PC-3 (cell line): ENCODE results near the gene LAMB4. TPM values are rescaled to one million over a fixed set of nuclear protein-coding genes. Genes with fewer than 3 reads are reported as not detected.

Experiments
- ATAC-seq: fragments of 200-7000 bp; cut with Tn5 transposase; 2 replicates; pipeline ENCODE4 v1.9.1; 2020; ENCODE audit warnings: mild to moderate bottlenecking, moderate library complexity
- Bru-seq: library from RNA; stranded (reverse); fragments of 400-500 nt; gene quantifications from one replicate; lab custom pipeline; 2021; lab: Mats Ljungman, UMichigan
- BruChase-seq, 2 experiments: library from RNA; stranded (reverse); fragments of 400-500 nt; gene quantifications; one replicate each; lab custom pipeline; 2021; lab: Mats Ljungman, UMichigan
- BruUV-seq: library from RNA; stranded (reverse); fragments of 400-500 nt; replicated peaks from 2 replicates; lab custom pipeline; 2021; lab: Mats Ljungman, UMichigan
- CTCF ChIA-PET: fragments of 300-600 bp; sonication (Branson Sonifier 250); formaldehyde crosslinking; loops from one replicate; lab custom pipeline; 2022; ENCODE audit warnings: antibody characterized with exemption; lab: Charles Lee
- POLR2A ChIA-PET: fragments of 300-600 bp; sonication (Branson Sonifier 250); formaldehyde crosslinking; loops from one replicate; lab custom pipeline; 2022; ENCODE audit warnings: antibody characterized with exemption; ENCODE audit not compliant: unreplicated experiment; lab: Charles Lee
- DNase-seq: peaks from one replicate; pipeline ENCODE4 v3.0.0-alpha.2; 2015
- H2AFZ ChIP-seq: fragments of 300-600 bp; sonication (generic); 2 replicates; pipeline ENCODE4 v1.6.0; 2016; ENCODE audit warnings: antibody characterized with exemption, low read length
- H3F3A ChIP-seq: fragments of 300-600 bp; sonication (generic); one replicate; pipeline ENCODE4 v1.6.0; 2017; ENCODE audit warnings: antibody characterized with exemption, low read length, control low read depth, mild to moderate bottlenecking; ENCODE audit not compliant: unreplicated experiment
- H3K27ac ChIP-seq: fragments of 300-600 bp; sonication (generic); 2 replicates; pipeline ENCODE4 v1.5.1; 2016; ENCODE audit warnings: mild to moderate bottlenecking, low read length
- H3K27me3 ChIP-seq: fragments of 300-600 bp; sonication (generic); 2 replicates; pipeline ENCODE4 v1.6.1; 2016; ENCODE audit warnings: low read length, mixed read lengths
- H3K36me3 ChIP-seq: fragments of 300-600 bp; sonication (generic); 2 replicates; pipeline ENCODE4 v1.6.1; 2016; ENCODE audit warnings: low read depth, mixed run types, low read length, mixed read lengths
- H3K4me1 ChIP-seq: fragments of 300-600 bp; sonication (generic); 2 replicates; pipeline ENCODE4 v1.5.1; 2016; ENCODE audit warnings: low read length; ENCODE audit not compliant: insufficient read depth
- H3K4me2 ChIP-seq: fragments of 300-600 bp; sonication (generic); 2 replicates; pipeline ENCODE4 v1.6.0; 2016; ENCODE audit warnings: low read length
- H3K4me3 ChIP-seq: fragments of 300-600 bp; sonication (generic); 2 replicates; pipeline ENCODE4 v1.5.1; 2016; ENCODE audit warnings: mild to moderate bottlenecking, low read length, mixed read lengths
- H3K79me2 ChIP-seq: fragments of 300-600 bp; sonication (generic); 2 replicates; pipeline ENCODE4 v1.6.1; 2017; ENCODE audit warnings: low read length, mixed read lengths
- H3K9ac ChIP-seq: fragments of 300-600 bp; sonication (generic); 2 replicates; pipeline ENCODE4 v1.6.0; 2016; ENCODE audit warnings: mild to moderate bottlenecking, low read length
- H3K9me2 ChIP-seq: fragments of 300-600 bp; sonication (generic); replicated peaks from 2 replicates; pipeline ENCODE4 v1.6.1; 2016; ENCODE audit warnings: mixed run types, low read length, mixed read lengths
- H3K9me3 ChIP-seq: fragments of 300-600 bp; sonication (generic); 2 replicates; pipeline ENCODE4 v1.6.1; 2016; ENCODE audit warnings: low read length, mixed read lengths
- H4K20me1 ChIP-seq: fragments of 300-600 bp; sonication (generic); 2 replicates; pipeline ENCODE4 v1.6.1; 2016; ENCODE audit warnings: low read length, mixed read lengths
- EZH2 ChIP-seq: fragments of 300-600 bp; sonication (generic); IDR thresholded peaks from one replicate; pipeline ENCODE4 v1.6.1; 2017; ENCODE audit warnings: antibody characterized with exemption, mild to moderate bottlenecking, low read length; ENCODE audit not compliant: unreplicated experiment
- EZH2phosphoT487 ChIP-seq: fragments of 300-600 bp; sonication (generic); IDR thresholded peaks from 2 replicates; pipeline ENCODE4 v1.6.1; 2018; ENCODE audit warnings: mild to moderate bottlenecking, antibody characterized with exemption, low read length, borderline replicate concordance
- intact Hi-C: fragments of 100-400 bp; cut with micrococcal nuclease; formaldehyde crosslinking; loops from 2 replicates; pipeline ENCODE4 v1.9.0; 2023
- long read RNA-seq: library from polyadenylated mRNA; unstranded; transcript quantifications from one replicate; pipeline ENCODE4 v2.0.0, GENCODE V29; 2021; ENCODE audit not compliant: unreplicated experiment
- total RNA-seq: library from RNA; depleted of rRNA; stranded (reverse); fragments of >200 nt; gene quantifications from 2 replicates; pipeline ENCODE4 v1.2.3, GENCODE V29; 2014; rRNA removed
- TF ChIP-seq, protein P1 (sequence below): fragments of 300-600 bp; sonication (generic); conservative IDR thresholded peaks from 2 replicates; pipeline ENCODE4 v1.5.1; 2017; ENCODE audit warnings: antibody characterized with exemption, low read depth, mild to moderate bottlenecking, low read length

The LAMB4 gene, protein sequence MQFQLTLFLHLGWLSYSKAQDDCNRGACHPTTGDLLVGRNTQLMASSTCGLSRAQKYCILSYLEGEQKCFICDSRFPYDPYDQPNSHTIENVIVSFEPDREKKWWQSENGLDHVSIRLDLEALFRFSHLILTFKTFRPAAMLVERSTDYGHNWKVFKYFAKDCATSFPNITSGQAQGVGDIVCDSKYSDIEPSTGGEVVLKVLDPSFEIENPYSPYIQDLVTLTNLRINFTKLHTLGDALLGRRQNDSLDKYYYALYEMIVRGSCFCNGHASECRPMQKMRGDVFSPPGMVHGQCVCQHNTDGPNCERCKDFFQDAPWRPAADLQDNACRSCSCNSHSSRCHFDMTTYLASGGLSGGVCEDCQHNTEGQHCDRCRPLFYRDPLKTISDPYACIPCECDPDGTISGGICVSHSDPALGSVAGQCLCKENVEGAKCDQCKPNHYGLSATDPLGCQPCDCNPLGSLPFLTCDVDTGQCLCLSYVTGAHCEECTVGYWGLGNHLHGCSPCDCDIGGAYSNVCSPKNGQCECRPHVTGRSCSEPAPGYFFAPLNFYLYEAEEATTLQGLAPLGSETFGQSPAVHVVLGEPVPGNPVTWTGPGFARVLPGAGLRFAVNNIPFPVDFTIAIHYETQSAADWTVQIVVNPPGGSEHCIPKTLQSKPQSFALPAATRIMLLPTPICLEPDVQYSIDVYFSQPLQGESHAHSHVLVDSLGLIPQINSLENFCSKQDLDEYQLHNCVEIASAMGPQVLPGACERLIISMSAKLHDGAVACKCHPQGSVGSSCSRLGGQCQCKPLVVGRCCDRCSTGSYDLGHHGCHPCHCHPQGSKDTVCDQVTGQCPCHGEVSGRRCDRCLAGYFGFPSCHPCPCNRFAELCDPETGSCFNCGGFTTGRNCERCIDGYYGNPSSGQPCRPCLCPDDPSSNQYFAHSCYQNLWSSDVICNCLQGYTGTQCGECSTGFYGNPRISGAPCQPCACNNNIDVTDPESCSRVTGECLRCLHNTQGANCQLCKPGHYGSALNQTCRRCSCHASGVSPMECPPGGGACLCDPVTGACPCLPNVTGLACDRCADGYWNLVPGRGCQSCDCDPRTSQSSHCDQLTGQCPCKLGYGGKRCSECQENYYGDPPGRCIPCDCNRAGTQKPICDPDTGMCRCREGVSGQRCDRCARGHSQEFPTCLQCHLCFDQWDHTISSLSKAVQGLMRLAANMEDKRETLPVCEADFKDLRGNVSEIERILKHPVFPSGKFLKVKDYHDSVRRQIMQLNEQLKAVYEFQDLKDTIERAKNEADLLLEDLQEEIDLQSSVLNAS (N-terminal part only)
- total RNA-seq (0.04 TPM in 1 of 2 replicates, not detected in the other), Bru-seq, nascent RNA (percentile 1 among the genes with signal in this experiment), BruChase-seq, experiment 1, labeled RNA remaining after a 6-hour chase (percentile 2 among the genes with signal in this experiment), BruChase-seq, experiment 2, labeled RNA remaining after a 2-hour chase (percentile 5 among the genes with signal in this experiment)
- long read RNA-seq, result 0 reads

- BruUV-seq, result no TSS peak
- no peak for DNase-seq
- intact Hi-C loops, result no loop called here
- Histone ChIP-seq H3K79me2 (no peaks in the 10 kb centered on the region), H3K9me3 (no peaks in the 10 kb centered on the region), H3K9ac (no peak within 1 kb of the TSS), H2AFZ (0 out of 2 replicates have a peak within 1 kb of the TSS, but pooled peaks have one; percentile 28), H3K9me2 (no peaks in the 10 kb centered on the region), H3K27me3 (no peaks in the 10 kb centered on the region), H3F3A (no peaks in the 10 kb centered on the region), H3K27ac (no peak within 1 kb of the TSS), H3K36me3 (no peaks in the 10 kb centered on the region), H3K4me2 (peak within 1 kb of the TSS; percentile 16; the same call in 1 of the 2 replicates), H3K4me1 (0 out of 2 replicates have a peak, but pooled peaks cover 4% of the 10 kb centered on the region), H3K4me3 (no peak within 1 kb of the TSS), H4K20me1 (no peaks in the 10 kb centered on the region)
- POLR2A ChIA-PET, result no interaction called here
- CTCF ChIA-PET, result interaction anchor here (0.5 kb wide), 1 partner anchor 17 kb away, joined by 4 read pairs; no protein-coding TSS in a partner anchor
- ATAC-seq, result no peak
- TF ChIP-seq, protein P1, sequence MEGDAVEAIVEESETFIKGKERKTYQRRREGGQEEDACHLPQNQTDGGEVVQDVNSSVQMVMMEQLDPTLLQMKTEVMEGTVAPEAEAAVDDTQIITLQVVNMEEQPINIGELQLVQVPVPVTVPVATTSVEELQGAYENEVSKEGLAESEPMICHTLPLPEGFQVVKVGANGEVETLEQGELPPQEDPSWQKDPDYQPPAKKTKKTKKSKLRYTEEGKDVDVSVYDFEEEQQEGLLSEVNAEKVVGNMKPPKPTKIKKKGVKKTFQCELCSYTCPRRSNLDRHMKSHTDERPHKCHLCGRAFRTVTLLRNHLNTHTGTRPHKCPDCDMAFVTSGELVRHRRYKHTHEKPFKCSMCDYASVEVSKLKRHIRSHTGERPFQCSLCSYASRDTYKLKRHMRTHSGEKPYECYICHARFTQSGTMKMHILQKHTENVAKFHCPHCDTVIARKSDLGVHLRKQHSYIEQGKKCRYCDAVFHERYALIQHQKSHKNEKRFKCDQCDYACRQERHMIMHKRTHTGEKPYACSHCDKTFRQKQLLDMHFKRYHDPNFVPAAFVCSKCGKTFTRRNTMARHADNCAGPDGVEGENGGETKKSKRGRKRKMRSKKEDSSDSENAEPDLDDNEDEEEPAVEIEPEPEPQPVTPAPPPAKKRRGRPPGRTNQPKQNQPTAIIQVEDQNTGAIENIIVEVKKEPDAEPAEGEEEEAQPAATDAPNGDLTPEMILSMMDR, result no peak
- no peak for TF ChIP-seq EZH2phosphoT487
These were observed at the start of gene LAMB4 for GRCh38 chr7:108130261-108130660. Gene LAMB4, minus strand, starts transcription at chr7:108130361. Its CDS starts 7,197 bp downstream, at chr7:108123164.

DNA sequence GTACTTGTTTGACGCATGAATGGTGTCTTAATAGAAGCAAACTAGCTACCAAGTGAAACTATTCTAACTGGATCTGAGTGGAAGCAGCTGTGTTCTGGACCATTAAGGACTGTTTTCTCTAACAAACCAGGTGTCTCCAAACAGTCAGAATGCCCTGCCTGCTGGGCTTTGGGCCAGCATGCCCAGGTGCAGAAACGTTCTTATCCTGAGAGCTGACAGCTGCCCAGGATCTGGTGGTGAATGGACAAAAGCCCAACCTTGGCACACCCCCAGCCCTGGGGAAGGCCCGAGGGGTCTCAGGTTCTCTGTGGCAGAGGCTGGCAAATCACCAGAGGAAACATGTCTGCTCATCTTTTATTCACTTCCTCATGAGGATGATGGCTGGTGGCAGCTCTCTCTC is 48.2 kb upstream of the LAMB4 start:
- BruUV-seq, result no TSS peak
- TF ChIP-seq, protein P1, result no peak
- TF ChIP-seq EZH2phosphoT487, result no peak
- no peak for TF ChIP-seq EZH2
- no peak overlapping the region for H2AFZ ChIP-seq
- no peak overlapping the region for H3K4me3 ChIP-seq
- ATAC-seq (no peak), DNase-seq (no peak)
- no peaks in the 10 kb centered on the region for H3K36me3 ChIP-seq
- no peaks in the 10 kb centered on the region for H3K79me2 ChIP-seq
- no peaks in the 10 kb centered on the region for H3K9me3 ChIP-seq
- no peaks in the 10 kb centered on the region for H3K9me2 ChIP-seq
- peaks cover 27% of the 10 kb centered on the region; the same call in 1 of the 2 replicates for H3K27me3 ChIP-seq
- H3K4me2 ChIP-seq, result no peak overlapping the region
- intact Hi-C loops, result no loop called here
- H3K9ac ChIP-seq, result no peak overlapping the region
- H3K4me1 ChIP-seq, result no peaks in the 10 kb centered on the region
- ChIA-PET POLR2A (no interaction called here), CTCF (no interaction called here)
- no peak overlapping the region for H3K27ac ChIP-seq
- H3F3A ChIP-seq, result no peaks in the 10 kb centered on the region
- H4K20me1 ChIP-seq, result no peaks in the 10 kb centered on the region
